Fibroblast of lung (primary cell): ENCODE data around the gene NDUFS8.
A peak's percentile ranks its signal among the peaks of the same experiment; 100 is the strongest.

Experiments used
- EZH2 ChIP-seq: IDR thresholded peaks from 2 replicates; pipeline ENCODE4 v1.5.1; 2012; ENCODE audit warnings: low read length, control low read depth, mild to moderate bottlenecking; ENCODE audit errors: missing control alignments
- TF ChIP-seq, protein P1 (sequence below), 2 donors: IDR thresholded peaks in 1 of 2; conservative IDR thresholded peaks in 1 of 2; 1 replicate in 1 of 2; 2 replicates in 1 of 2; pipeline ENCODE4 v1.5.1; 2011 to 2012; ENCODE audit warnings: low read length in 2 of 2, control low read depth in 1 of 2, inconsistent platforms in 1 of 2, low read depth in 1 of 2, mild to moderate bottlenecking in 1 of 2

DNA sequence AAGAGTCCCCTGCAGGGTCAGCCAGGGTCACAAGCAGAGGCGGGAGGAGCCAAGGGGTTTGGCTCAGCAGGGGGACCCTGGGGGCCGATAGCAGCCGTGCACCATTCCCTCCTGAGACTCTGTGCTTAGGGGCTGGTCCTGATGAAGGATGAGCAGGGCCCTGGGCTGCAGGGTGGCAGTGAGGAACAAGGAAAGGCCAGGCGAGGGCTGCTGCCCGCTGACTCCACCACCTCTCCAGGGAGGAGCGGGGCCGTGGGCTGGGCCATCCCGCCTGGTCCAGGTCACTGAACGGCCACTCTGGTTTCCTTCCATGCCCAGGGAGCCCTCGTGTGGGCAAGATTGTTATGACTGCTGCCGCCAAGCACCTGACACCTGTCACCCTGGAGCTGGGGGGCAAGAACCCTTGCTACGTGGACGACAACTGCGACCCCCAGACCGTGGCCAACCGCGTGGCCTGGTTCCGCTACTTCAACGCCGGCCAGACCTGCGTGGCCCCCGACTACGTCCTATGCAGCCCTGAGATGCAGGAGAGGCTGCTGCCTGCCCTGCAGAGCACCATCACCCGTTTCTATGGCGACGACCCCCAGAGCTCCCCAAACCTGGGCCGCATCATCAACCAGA, 9.2 kb upstream of the NDUFS8 start:
- TF ChIP-seq, protein P1, sequence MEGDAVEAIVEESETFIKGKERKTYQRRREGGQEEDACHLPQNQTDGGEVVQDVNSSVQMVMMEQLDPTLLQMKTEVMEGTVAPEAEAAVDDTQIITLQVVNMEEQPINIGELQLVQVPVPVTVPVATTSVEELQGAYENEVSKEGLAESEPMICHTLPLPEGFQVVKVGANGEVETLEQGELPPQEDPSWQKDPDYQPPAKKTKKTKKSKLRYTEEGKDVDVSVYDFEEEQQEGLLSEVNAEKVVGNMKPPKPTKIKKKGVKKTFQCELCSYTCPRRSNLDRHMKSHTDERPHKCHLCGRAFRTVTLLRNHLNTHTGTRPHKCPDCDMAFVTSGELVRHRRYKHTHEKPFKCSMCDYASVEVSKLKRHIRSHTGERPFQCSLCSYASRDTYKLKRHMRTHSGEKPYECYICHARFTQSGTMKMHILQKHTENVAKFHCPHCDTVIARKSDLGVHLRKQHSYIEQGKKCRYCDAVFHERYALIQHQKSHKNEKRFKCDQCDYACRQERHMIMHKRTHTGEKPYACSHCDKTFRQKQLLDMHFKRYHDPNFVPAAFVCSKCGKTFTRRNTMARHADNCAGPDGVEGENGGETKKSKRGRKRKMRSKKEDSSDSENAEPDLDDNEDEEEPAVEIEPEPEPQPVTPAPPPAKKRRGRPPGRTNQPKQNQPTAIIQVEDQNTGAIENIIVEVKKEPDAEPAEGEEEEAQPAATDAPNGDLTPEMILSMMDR (conservative IDR thresholded peaks at IDR 0.05 in 1 of 2, IDR thresholded peaks at IDR 0.05 in 1 of 2; ENCODE audit: low read depth in 1 of 2, low read length in 2 of 2) = peak in 1 of 2 donors; percentile 27
- no peak for TF ChIP-seq EZH2
